NCI-H2029 (cell line): ENCODE results near the gene MRPL23.

Experiments used
- DNase-seq: peaks from one replicate; lab custom pipeline; 2025; lab: John Stamatoyannopoulos, UW

MRPL23 gene

DNA sequence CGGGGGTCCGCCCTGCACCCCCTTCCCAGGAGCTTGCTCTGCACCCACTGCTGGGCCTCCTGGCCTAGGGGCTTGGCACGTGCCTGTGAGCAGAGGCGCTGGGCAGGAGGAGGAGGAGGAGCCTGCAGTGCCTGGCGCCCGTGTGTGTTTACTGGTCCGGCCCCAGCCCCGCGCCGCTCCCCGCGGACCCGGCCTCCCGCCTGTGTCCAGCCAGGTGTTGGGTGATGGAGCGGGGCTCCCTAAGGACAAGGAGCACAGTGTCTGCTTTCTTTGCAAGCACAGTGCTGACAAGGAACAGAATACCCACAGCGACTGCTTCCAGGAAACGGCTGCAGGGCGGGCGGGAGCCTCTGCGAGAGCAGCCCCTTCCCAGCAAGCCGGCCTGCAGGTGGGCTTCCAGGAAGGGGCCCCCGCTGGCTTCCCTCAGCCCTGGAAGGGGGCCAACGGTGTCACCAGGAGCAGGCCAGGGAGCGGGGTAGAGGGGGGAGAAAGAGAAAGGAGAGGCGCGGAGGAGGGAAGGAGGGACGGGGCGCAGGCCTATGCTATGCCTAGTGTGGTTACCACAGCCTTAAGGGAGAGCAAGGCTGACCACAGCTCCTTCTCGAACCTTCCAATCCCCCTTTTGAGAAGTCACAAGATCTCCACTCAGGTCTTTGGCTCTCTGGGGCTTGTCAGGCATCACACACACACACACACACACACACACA lies 43.9 kb downstream of the MRPL23 start:
- DNase-seq: no peak

DNA sequence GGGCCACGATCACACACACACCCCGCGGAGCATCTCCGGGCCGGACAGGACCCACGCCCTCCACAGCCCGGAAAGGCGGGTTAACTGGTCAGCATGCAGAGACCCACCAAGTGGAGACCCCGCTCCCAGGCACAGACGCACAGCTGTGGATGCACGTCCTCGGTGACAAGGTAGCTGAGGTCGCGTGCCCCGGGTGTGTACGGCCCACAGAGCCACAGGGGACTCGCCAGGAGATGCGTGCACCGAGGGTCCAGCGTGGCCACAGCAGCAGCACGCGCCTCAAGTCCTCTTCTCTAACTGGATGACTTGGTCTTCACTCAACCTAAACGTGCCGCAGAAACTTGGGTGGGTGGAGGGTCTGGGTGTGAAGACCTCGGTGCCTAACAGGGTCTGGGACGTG lies 45.0 kb downstream of the MRPL23 start:
- no peak for DNase-seq

DNA sequence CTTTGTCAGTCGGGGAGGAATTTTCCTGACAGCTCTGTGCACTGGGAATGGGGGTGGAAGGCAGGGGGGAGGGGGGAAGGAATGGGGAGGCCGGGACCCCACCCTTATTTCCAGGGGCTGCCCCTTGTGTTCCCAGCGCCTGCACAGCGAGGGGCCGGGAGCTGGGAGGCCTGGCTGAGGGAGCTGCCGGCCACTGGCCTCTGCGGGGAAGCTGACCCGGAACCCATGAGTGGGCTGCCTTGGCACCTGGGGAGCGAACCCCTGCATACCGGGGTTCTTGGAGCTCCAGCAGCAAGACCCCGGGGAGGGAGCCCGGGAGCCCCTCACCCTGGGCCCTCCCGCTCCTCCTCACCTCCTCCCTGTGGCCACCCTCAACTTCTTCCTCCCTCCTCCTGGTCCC lies 47.0 kb downstream of the MRPL23 start:
- no peak for DNase-seq

DNA sequence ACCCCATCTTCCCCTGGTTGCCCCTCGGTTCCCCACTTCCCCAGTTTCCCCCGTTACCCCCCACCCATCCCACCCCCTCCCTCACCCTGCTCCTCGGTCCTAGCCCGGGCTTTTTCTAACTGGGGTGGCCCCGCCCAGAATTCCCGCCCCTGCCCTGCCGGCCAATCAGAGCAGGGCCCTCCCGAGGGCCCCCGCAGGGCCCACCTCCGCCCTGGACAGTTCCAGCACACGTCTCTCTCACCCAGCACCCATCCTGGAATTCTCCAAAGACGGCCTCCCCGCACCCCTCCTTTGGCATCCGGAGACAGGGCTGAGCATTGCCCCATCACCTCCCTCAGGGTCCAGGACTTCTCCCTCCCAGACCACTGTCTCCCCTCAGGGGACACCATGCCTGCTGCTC lies 50.6 kb downstream of the MRPL23 start, which contains the start of gene H19:
H19 (minus strand) TSS at position 88 of the 400 bp plus-strand sequence.
- DNase-seq: no peak

DNA sequence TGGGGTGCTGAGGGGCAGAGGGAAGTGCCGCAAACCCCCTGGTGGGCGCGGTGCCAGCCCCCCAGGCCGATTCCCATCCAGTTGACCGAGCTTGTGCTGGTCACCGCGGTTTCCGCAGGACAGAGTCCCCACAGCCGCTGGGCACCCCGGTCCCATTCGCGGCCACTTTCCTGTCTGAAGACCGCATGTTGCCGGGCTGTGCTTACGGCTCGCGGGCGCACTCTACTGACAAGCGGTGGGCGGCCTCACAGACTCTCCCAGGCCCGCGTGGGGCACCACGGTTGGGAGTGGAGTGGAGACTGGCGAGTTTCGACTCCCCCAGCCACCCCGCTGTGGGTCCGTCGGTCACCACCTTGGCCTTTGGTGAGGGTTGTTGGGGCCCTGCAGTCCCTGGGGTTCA lies 51.2 kb downstream of the MRPL23 start:
- no peak for DNase-seq

DNA sequence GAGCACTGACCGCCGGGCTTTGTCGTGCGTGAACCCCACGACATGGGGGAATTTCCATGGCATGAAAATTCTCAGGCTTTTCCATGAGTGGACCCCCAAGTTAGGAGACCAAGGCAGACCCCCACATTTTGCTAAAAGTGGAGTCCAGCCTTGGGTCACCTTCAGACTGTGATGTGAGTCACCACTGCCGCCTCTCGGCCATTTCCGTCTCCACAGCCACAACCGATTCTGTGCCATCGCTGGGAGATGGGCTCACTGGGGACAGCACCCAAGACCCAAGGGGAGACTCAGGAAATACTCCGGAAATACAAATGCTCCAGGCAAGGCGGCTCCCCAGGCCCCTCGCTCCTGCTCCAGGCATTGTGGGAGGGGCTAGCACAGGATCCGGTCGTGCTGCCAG lies 51.7 kb downstream of the MRPL23 start:
- DNase-seq: no peak

DNA sequence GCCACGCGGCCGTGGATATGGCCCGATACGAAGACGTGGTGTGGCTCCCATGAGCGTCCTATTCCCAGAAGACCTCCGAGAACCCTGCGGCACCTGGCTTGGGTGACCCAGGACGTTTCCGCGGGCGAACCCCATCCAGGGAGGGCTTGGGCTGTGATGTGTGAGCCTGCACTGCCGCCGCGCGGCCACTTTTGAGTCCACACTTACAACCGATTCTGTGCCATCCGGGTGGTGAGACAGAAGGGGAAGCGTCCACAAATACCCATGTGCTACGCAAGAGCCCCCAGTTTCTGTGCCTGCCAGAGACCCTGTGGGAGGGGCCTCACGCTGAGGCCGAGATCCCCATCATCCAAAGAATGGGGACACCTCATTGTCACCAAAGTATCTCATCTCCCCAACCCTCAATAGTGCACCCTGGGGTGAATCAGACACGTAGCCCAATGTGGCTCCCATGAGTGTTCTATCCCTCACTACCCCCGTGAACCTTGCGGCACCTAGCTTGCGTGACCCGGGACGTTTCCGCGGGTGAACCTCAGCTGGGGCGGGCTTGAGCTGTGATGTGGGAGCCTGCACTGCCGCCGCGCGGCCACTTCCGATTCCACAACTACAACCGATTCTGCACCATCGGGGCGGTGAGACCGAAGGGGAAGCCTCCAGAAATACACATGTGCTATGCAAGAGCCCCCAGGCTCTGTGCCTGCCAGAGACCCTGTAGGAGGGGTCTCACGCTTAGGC lies 55.1 kb downstream of the MRPL23 start:
- no peak for DNase-seq

DNA sequence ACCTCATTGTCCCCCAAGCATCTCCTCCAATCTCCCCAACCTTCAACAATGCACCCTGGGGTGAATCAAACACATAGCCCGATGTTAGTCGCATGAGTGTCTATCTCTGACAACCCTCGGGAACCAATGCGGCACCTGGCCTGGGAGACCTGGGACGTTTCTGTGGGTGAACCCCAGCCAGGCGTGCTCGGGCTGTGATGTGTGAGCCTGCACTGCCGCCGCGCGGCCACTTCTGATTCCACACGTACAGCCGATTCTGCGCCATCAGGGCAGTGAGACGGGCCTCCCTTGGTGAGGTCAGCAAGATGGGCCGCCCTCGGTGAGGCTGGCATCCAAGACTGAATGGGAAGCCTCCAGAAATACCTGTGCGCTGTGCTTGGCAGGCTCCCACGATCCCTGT lies 55.7 kb downstream of the MRPL23 start:
- no peak for DNase-seq

DNA sequence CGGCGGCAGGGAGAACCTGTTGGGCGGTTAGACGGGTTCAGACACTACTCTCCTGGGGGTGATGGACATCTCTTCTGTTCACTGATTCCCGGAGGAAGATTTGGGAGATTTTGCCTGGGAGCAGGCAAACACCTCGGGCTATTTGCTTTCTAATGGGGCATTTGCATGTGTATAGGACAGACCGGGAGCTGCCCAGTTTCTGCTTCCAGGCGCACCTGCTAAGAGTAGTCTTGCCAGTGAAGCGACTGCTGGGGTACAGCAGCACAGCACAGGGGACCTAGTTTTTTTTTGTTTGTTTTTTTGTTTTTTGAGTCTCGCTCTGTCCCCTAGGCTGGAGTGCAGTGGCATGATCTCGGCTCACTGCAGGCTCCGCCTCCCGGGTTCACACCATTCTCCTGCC lies 57.3 kb downstream of the MRPL23 start:
- DNase-seq: no peak
